Islet precursor cell (in vitro differentiated cells): ENCODE results near the gene ARPC1A.
"Not testable (repeated sequence)": the region's sequence is repeated elsewhere in the genome, so short reads cannot be mapped to it uniquely, and the experiment has no call there.

ENCODE experiments used
- DNase-seq: peaks from one replicate; pipeline ENCODE4 v3.0.0-alpha.2; 2018

Gene ARPC1A

DNA sequence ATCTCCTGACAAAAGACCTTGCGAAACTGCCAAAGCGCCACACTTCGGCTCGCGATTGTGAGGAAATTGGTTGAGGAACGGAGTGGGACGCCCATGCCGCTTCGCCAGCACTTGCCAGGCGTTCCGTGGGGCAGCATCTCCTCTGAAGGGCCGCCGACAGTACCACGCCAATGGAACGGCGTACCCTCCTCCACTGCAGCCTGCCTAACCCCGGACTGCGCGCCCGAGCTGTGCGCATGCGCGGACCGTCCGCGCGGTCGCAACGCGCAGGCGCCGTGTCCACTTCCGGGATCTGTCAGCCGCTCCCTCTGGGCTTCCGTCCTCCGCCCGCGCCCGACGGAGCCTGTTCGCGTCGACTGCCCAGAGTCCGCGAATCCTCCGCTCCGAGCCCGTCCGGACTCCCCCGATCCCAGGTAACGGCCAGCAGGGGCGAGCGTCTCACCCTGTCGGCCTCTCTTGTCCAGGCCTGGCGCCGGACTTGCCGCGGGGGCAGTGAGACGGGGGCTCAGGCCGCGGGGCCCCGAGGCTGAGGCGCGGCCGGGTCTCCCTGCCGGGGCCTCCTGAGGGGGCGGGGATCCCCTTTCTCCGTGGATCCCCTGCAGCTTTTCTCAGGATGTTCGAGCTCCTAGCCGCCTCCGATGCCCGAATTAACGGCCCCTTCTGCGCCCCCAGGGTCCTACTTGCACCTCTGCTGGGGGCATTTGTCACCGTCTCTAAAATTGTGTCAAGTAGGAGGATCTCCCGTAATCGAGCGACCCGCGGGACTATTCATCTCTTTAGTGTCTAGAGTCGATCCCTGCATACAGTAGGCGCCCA is at the start of gene ARPC1A:
TSS of gene ARPC1A (plus strand) at position 307 of the 816 bp plus-strand sequence. CDS start 7,456 bp downstream, outside the sequence.
- DNase-seq, result peak; percentile 97

DNA sequence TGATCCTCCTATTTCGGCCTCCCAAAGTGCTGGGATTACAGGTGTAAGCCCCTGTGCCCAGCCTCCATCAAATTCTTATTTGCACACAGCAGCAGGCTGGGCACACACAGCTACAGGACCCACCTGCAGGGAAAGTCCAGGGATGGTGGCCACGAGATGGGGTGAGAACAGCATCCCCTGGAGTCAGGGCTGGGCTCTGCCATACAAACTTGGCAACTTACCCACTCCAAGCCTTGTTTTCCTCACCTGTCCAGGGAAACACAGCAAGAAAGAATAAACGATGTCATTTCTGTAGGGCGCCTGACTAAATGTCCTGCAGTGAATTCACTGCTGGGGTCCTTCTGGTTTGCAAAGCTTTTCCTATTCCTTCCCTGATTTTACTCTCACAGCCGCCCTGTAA is 47.5 kb upstream of the ARPC1A start:
- no peak for DNase-seq

DNA sequence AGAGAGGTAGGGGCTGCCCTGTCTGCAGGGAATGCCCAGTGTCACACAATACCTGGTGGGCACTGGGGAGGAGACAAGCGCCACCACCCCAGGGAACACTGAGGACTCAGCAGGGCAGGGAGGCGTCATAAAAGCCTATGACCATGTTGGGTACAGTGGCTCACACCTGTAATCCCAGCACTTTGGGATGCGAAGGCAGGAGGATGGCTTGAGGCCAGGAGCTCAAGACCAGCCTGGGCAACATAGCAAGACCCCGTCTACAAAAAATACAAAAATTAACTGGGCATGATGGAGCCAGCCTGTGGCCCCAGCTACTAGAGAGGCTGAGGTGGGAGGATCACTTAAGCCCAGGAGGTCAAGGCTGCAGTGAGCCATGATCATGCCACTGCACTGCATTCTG is 41.5 kb upstream of the ARPC1A start:
- not testable (repeated sequence) for DNase-seq

GRCh38 chr7:99287779-99288534 is 37.7 kb upstream of the ARPC1A start:
- no peak for DNase-seq

- no peak for DNase-seq
Measured at GRCh38 chr7:99289185-99289584, 36.5 kb upstream of the ARPC1A start.

GRCh38 chr7:99290148-99290547 is 35.5 kb upstream of the ARPC1A start:
- not testable (repeated sequence) for DNase-seq

GRCh38 chr7:99290980-99291607 is 34.6 kb upstream of the ARPC1A start:
- no peak for DNase-seq

GRCh38 chr7:99292127-99292526 is 33.6 kb upstream of the ARPC1A start:
- DNase-seq, result no peak

GRCh38 chr7:99293167-99293566 is 32.5 kb upstream of the ARPC1A start:
- DNase-seq, result no peak

- no peak for DNase-seq
Measured at GRCh38 chr7:99293650-99294049, 32.0 kb upstream of the ARPC1A start.

DNA sequence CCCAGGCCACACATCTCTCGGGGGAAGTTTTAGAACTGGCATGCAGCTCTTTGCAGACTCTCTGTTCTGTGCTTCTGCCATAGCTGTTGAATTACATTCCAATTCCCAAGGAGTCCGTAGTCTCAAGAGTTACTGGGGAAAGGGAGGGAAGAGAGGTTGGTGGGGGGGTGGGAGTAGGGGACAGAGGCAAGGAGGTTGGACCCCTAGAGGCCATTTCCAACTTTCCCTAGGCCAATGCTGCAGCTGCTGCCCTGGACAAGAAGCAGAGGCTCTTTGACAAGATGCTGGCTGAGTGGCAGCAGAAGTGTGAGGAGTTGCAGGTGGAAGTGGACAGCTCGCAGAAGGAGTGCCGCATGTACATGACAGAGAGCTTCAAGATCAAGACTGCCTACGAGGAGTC is 29.2 kb upstream of the ARPC1A start:
- DNase-seq, result no peak

DNA sequence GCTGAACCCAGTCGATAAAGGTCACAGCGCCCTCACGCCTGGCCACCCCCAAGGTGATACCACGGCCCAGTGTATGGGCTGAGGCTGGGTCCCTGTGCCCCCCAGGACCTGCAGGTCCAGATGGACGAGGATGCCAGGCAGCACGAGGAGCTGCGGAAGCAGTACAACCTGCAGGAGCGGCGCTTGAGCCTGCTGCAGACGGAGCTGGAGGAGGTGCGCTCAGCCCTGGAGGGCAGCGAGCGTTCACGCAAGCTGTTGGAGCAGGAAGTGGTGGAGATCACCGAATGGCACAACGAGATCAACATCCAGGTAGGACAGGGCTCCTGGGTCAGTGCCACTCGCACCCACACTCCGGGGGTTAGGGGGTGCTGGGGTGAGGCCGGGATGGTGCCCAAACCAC is 24.2 kb upstream of the ARPC1A start:
- no peak for DNase-seq

DNA sequence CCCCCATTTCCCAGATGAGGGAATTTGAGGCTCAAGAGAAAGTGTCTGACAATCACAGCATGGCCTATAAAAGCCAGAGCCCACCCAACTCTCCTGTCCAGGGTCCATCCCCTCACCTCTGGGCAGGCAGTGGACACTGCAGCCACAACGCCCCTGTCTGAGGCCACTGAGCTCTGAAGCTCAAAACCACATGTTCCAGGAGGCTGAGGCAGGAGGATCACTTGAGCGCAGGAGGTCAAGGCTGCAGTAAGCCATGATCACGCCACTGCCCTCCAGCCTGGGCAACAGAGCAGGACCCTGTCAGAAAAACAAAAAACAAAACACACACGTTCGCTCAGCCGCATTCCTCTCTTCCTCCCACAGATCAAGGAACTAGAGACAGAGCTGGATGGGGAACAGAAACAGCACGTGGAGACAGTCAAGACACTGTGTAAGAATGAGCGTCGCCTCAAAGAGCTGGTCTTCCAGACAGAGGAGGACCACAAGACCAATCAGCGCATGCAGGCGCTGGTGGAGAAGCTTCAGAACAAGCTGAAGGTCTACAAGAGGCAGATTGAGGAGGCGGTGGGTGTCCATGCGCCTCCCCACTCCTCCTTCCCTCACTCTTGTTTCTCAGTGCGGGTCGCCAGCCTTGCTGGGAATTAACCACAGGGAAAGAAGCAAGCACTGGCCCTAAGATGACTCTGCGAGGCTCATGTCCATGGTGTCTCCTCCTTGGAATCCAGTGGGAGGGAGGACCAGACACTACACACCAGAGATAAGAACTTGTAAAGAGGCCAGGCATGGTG is 20.0 kb upstream of the ARPC1A start:
- DNase-seq, result no peak

GRCh38 chr7:99308461-99309074 is 17.1 kb upstream of the ARPC1A start:
- DNase-seq, result no peak

- DNase-seq, result no peak
Measured at GRCh38 chr7:99309111-99309510, 16.6 kb upstream of the ARPC1A start.

GRCh38 chr7:99310004-99310403 is 15.7 kb upstream of the ARPC1A start:
- DNase-seq, result no peak

GRCh38 chr7:99311702-99312101 is 14.0 kb upstream of the ARPC1A start:
- DNase-seq, result peak; percentile 19

GRCh38 chr7:99312316-99313203 is 13.1 kb upstream of the ARPC1A start:
- peak; percentile 77 for DNase-seq

DNA sequence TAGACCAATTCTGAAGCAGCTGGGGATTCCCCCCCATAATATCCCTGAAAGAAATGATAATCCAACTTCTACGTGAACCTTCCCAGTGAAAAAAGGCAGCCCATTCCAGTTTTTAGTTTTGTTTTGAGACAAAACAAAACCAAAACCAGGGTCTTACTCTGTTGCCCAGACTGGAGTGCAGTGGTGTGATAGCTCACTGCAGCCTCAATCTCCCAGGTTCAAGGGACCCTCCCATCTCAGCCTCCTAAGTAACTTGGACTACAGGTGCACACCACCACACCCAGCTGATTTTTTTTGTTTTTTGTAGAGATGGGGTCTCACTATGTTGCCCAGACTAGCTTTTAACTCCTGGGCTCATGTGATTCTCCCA is 12.5 kb upstream of the ARPC1A start:
- DNase-seq, result peak; percentile 20

- no peak for DNase-seq
Measured at GRCh38 chr7:99314504-99314903, 11.2 kb upstream of the ARPC1A start.

DNA sequence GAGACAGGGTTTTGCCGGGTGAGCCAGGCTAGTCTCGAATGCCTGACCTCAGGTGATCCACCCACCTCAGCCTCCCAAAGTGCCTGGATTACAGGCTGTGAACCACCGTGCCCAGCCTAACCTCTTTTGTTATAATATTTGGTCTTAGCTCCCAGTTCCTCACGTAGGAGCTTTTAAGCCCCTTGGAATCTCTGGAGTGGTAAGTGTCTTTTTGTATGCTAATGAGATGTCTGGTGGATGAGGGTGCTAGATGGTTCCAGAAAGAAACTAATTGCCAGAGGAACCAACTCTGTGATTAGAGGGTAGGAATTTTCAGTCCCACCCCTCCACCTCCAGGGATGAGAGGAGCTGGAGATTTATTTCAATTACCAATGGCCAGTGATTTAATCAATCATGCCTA is 5.3 kb upstream of the ARPC1A start:
- DNase-seq, result no peak
